Prostate gland (tissue), 2 donors: ENCODE results near the gene MAGI3.

Experiments used
- POLR2A ChIP-seq: fragments of 450-650 bp; IDR thresholded peaks from one replicate; pipeline ENCODE4 v1.6.1; 2016; ENCODE audit warnings: antibody characterized with exemption, mild to moderate bottlenecking
- POLR2AphosphoS5 ChIP-seq: sonication (generic); formaldehyde crosslinking; IDR thresholded peaks from one replicate; pipeline ENCODE4 v1.6.1; 2017; ENCODE audit warnings: antibody characterized with exemption
- TF ChIP-seq, protein P1 (sequence below), 4 experiments: fragments of 200-600 bp in 2 of 4; fragments of 450-650 bp in 2 of 4; sonication (generic) in 2 of 4; IDR thresholded peaks; 1 replicate in 3 of 4; 2 replicates in 1 of 4; pipeline ENCODE4 v1.5.1; 2016 to 2019; ENCODE audit warnings: antibody characterized with exemption in 4 of 4, mild to moderate bottlenecking in 2 of 4, moderate library complexity in 2 of 4

DNA sequence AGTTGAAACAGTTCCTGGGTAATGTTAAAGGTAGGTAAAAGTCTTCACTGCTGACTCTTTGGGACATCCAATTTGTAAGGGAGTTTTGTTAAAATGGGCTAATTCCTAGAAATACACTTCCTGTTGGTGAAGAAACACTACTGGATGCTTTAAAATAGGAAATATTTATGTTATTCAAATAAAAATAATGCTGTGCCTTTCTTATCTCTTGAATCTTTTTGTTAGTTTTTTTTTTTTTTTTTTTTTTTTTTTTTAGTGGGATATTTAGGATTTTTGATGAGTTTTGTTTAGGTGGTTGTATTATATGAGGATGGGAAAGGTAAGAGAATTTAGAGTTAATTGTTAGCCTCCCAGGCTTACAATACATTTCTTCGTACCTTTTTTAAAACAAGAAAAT is 4.5 kb downstream of the MAGI3 start:
- TF ChIP-seq, protein P1, sequence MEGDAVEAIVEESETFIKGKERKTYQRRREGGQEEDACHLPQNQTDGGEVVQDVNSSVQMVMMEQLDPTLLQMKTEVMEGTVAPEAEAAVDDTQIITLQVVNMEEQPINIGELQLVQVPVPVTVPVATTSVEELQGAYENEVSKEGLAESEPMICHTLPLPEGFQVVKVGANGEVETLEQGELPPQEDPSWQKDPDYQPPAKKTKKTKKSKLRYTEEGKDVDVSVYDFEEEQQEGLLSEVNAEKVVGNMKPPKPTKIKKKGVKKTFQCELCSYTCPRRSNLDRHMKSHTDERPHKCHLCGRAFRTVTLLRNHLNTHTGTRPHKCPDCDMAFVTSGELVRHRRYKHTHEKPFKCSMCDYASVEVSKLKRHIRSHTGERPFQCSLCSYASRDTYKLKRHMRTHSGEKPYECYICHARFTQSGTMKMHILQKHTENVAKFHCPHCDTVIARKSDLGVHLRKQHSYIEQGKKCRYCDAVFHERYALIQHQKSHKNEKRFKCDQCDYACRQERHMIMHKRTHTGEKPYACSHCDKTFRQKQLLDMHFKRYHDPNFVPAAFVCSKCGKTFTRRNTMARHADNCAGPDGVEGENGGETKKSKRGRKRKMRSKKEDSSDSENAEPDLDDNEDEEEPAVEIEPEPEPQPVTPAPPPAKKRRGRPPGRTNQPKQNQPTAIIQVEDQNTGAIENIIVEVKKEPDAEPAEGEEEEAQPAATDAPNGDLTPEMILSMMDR (IDR thresholded peaks at IDR 0.05), result no peak
- TF ChIP-seq POLR2AphosphoS5 (no peak), POLR2A (no peak)
